Fibroblast of pulmonary artery (primary cell): ENCODE results near the gene PRAMEF11.

Source experiments
- DNase-seq: peaks from one replicate; pipeline ENCODE4 v3.0.0-alpha.2; 2010; ENCODE audit warnings: low read depth
- H3K4me3 ChIP-seq: replicated peaks from 2 replicates; pipeline ENCODE4 v1.5.1; 2011; ENCODE audit warnings: low read depth, mild to moderate bottlenecking, control low read depth, low read length, moderate library complexity
- TF ChIP-seq, protein P1 (sequence below): IDR thresholded peaks from 2 replicates; pipeline ENCODE4 v1.5.1; 2011; ENCODE audit warnings: mild to moderate bottlenecking, control low read depth, low read length, inconsistent platforms; ENCODE audit errors: missing control alignments

The PRAMEF11 gene

DNA sequence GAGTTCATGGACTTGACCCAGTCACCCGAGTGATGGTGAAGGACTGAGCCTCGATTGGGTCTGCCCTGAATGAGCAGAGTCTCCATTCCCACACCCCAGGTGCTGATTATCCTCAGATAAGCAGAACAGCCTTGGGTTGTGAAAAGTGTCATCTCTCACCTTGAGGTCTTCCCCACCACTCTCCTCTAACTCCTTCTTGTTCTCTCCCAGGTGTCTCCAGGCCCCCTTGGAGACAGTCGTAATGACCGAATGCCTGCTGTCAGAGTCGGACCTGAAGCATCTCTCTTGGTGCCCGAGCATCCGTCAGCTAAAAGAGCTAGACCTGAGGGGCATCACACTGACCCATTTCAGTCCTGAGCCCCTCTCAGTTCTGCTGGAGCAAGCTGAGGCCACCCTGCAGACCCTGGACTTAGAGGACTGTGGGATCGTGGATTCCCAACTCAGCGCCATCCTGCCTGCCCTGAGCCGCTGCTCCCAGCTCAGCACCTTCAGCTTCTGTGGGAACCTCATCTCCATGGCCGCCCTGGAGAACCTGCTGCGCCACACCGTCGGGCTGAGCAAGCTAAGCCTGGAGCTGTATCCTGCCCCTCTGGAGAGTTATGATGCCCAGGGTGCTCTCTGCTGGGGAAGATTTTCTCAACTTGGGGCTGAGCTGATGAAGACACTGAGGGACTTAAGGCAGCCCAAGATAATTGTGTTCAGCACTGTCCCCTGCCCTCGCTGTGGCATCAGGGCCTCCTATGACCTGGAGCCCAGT is 54.2 kb downstream of the PRAMEF11 start:
- no peak overlapping the region for H3K4me3 ChIP-seq
- no peak for DNase-seq
- TF ChIP-seq, protein P1, sequence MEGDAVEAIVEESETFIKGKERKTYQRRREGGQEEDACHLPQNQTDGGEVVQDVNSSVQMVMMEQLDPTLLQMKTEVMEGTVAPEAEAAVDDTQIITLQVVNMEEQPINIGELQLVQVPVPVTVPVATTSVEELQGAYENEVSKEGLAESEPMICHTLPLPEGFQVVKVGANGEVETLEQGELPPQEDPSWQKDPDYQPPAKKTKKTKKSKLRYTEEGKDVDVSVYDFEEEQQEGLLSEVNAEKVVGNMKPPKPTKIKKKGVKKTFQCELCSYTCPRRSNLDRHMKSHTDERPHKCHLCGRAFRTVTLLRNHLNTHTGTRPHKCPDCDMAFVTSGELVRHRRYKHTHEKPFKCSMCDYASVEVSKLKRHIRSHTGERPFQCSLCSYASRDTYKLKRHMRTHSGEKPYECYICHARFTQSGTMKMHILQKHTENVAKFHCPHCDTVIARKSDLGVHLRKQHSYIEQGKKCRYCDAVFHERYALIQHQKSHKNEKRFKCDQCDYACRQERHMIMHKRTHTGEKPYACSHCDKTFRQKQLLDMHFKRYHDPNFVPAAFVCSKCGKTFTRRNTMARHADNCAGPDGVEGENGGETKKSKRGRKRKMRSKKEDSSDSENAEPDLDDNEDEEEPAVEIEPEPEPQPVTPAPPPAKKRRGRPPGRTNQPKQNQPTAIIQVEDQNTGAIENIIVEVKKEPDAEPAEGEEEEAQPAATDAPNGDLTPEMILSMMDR, result no peak

DNA sequence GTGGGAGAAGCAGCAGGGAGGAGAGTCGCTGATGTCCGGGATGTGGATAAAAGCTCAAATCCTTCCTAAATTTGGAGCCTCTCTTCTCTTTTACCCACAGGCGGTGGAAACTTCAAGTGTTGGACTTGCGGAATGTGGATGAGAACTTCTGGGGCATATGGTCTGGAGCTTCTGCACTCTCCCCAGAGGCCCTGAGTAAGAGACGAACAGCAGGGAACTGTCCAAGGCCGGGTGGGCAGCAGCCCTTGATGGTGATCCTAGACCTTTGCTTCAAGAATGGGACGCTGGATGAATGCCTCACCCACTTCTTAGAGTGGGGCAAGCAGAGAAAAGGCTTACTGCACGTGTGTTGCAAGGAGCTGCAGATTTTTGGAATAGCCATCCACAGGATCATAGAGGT is 55.8 kb downstream of the PRAMEF11 start:
- TF ChIP-seq, protein P1, result no peak
- no peak for DNase-seq
- H3K4me3 ChIP-seq, result no peak overlapping the region

DNA sequence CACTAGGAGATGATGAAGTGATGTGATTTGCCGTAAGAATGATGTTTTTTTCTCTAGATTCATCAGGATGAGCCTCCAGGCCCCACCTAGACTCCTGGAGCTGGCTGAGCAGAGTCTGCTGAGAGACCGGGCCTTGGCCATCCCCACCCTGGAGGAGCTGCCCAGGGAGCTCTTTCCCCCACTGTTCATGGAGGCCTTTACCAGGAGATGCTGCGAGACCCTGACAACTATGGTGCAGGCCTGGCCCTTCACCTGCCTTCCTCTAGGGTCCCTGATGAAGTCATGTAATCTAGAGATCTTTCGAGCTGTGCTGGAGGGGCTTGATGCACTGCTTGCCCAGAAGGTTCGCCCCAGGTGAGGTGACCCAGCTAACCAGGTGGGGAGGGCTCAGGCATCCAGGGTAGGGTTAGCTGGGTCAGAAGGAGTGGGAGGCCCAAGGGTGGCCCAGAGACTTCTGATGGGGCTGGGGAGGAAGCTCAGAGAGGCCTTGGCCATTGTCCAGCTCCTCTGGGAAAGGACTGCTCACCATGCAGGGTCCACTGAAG is 56.3 kb downstream of the PRAMEF11 start:
- TF ChIP-seq, protein P1, result no peak
- DNase-seq, result no peak
- H3K4me3 ChIP-seq, result no peak overlapping the region
